ENCODE results near the gene DGAT2. TPM values are rescaled to one million over a fixed set of nuclear protein-coding genes. Genes with fewer than 3 reads are reported as not detected.

DGAT2 gene
- total and polyA plus RNA-seq, 4 experiments from 2014 or later, result 0.08 to 0.38 (median 0.26) TPM

GRCh38 chr11:75823946-75824345 lies 55.4 kb downstream of the DGAT2 start:
- POLR2A ChIA-PET (ENCODE audit: partially characterized antibody), result interaction anchor here (1.2 to 1.5 kb wide), 2 partner anchors 9 to 12 kb away, joined by 3 to 6 read pairs; partner anchors contain the start of gene UVRAG
- Histone ChIP-seq H3K27me3 (ENCODE audit: insufficient read depth, low read length) (no peaks in the 10 kb centered on the region), H3K27ac (ENCODE audit: low read depth, low read length) (no peak overlapping the region), H3K4me3 (ENCODE audit: low read length in 2 of 2) (no peak overlapping the region), H3K36me3 (ENCODE audit: insufficient read depth, low read length) (peaks cover 4% of the 10 kb centered on the region), H3K9me3 (ENCODE audit: control insufficient read depth in 1 of 2, low read length in 2 of 2) (no peaks in the 10 kb centered on the region), H3K4me1 (ENCODE audit: insufficient read depth, low read length) (peaks cover 25% of the 10 kb centered on the region)
- H3K4me3 Mint-ChIP-seq, result peak overlapping the region in 5 of 8 donors; percentile 12 to 76 (median 36)
- peak overlapping the region in 3 of 7 donors; percentile 6 to 87 (median 60) for H3K27ac Mint-ChIP-seq
- DNase-seq, result no peak
- no peaks in the 10 kb centered on the region for H3K27me3 Mint-ChIP-seq
- peaks cover 24 to 48% (median 35%) of the 10 kb centered on the region in 4 donors for H3K4me1 Mint-ChIP-seq
- H3K9me3 Mint-ChIP-seq, result no peaks in the 10 kb centered on the region
- CTCF ChIA-PET (ENCODE audit: partially characterized antibody), result interaction anchor here (1.2 to 4.9 kb wide), 4 partner anchors 8 to 44 kb away, joined by 4 to 25 read pairs (median 10); no protein-coding TSS in a partner anchor
- intact Hi-C loops (cut with micrococcal nuclease), result no loop called here
- peaks cover 19 to 22% of the 10 kb centered on the region in 2 donors for H3K36me3 Mint-ChIP-seq

- Histone ChIP-seq H3K4me3 (ENCODE audit: low read length in 2 of 2) (no peak overlapping the region), H3K9me3 (ENCODE audit: control insufficient read depth in 1 of 2, low read length in 2 of 2) (no peaks in the 10 kb centered on the region), H3K27ac (ENCODE audit: low read depth, low read length) (no peak overlapping the region), H3K36me3 (ENCODE audit: insufficient read depth, low read length) (peaks cover 4% of the 10 kb centered on the region), H3K4me1 (ENCODE audit: insufficient read depth, low read length) (peaks cover 23% of the 10 kb centered on the region), H3K27me3 (ENCODE audit: insufficient read depth, low read length) (no peaks in the 10 kb centered on the region)
- POLR2A ChIA-PET (ENCODE audit: partially characterized antibody), result interaction anchor here (0.5 kb wide), 1 partner anchor 458 kb away, joined by 3 read pairs; no protein-coding TSS in a partner anchor
- Mint-ChIP-seq H3K4me3 (peak overlapping the region in 1 of 8 donors; percentile 8), H3K36me3 (peaks cover 19 to 21% of the 10 kb centered on the region in 2 donors), H3K9me3 (no peaks in the 10 kb centered on the region), H3K27ac (peak overlapping the region in 1 of 7 donors; percentile 2), H3K27me3 (no peaks in the 10 kb centered on the region), H3K4me1 (peaks cover 18 to 42% (median 30%) of the 10 kb centered on the region in 4 donors)
- no peak for DNase-seq
- intact Hi-C loops (cut with micrococcal nuclease), result no loop called here
- CTCF ChIA-PET (ENCODE audit: partially characterized antibody), result no interaction called here
Measured at GRCh38 chr11:75826461-75827230, 58.1 kb downstream of the DGAT2 start.

GRCh38 chr11:75827562-75827961 lies 59.0 kb downstream of the DGAT2 start:
- H3K9me3 ChIP-seq (ENCODE audit: control insufficient read depth in 1 of 2, low read length in 2 of 2), result no peaks in the 10 kb centered on the region
- H3K27ac ChIP-seq (ENCODE audit: low read depth, low read length), result no peak overlapping the region
- H3K4me1 ChIP-seq (ENCODE audit: insufficient read depth, low read length), result peaks cover 23% of the 10 kb centered on the region
- intact Hi-C loops (cut with micrococcal nuclease), result no loop called here
- POLR2A ChIA-PET (ENCODE audit: partially characterized antibody), result no interaction called here
- Mint-ChIP-seq H3K9me3 (no peaks in the 10 kb centered on the region), H3K4me3 (no peak overlapping the region), H3K27me3 (no peaks in the 10 kb centered on the region), H3K36me3 (peaks cover 16 to 19% of the 10 kb centered on the region in 2 donors), H3K4me1 (peaks cover 14 to 32% (median 27%) of the 10 kb centered on the region in 4 donors), H3K27ac (peak overlapping the region in 1 of 7 donors; percentile 52)
- DNase-seq, result no peak
- peaks cover 4% of the 10 kb centered on the region for H3K36me3 ChIP-seq (ENCODE audit: insufficient read depth, low read length)
- no peaks in the 10 kb centered on the region for H3K27me3 ChIP-seq (ENCODE audit: insufficient read depth, low read length)
- CTCF ChIA-PET (ENCODE audit: partially characterized antibody), result interaction anchor here (1.0 to 1.2 kb wide), 2 partner anchors 13 to 24 kb away, joined by 3 read pairs; no protein-coding TSS in a partner anchor
- H3K4me3 ChIP-seq (ENCODE audit: low read length in 2 of 2), result no peak overlapping the region

GRCh38 chr11:75831915-75832502 lies 63.4 kb downstream of the DGAT2 start:
- H3K27ac ChIP-seq (ENCODE audit: low read depth, low read length), result no peak overlapping the region
- no peaks in the 10 kb centered on the region for H3K9me3 ChIP-seq (ENCODE audit: control insufficient read depth in 1 of 2, low read length in 2 of 2)
- Mint-ChIP-seq H3K4me3 (no peak overlapping the region), H3K27me3 (no peaks in the 10 kb centered on the region), H3K4me1 (peaks cover 14 to 29% (median 21%) of the 10 kb centered on the region in 4 donors), H3K27ac (peak overlapping the region in 1 of 7 donors; percentile 47), H3K36me3 (peaks cover 15 to 16% of the 10 kb centered on the region in 2 donors), H3K9me3 (no peaks in the 10 kb centered on the region)
- H3K36me3 ChIP-seq (ENCODE audit: insufficient read depth, low read length), result no peaks in the 10 kb centered on the region
- intact Hi-C loops (cut with micrococcal nuclease), result no loop called here
- no peak for DNase-seq
- H3K4me3 ChIP-seq (ENCODE audit: low read length in 2 of 2), result no peak overlapping the region
- ChIA-PET CTCF (ENCODE audit: partially characterized antibody) (interaction anchor here (1.0 to 1.7 kb wide), 2 partner anchors 29 to 71 kb away, joined by 4 to 6 read pairs; no protein-coding TSS in a partner anchor), POLR2A (ENCODE audit: partially characterized antibody) (no interaction called here)
- H3K27me3 ChIP-seq (ENCODE audit: insufficient read depth, low read length), result no peaks in the 10 kb centered on the region
- no peaks in the 10 kb centered on the region for H3K4me1 ChIP-seq (ENCODE audit: insufficient read depth, low read length)

- Histone ChIP-seq H3K9me3 (ENCODE audit: control insufficient read depth in 1 of 2, low read length in 2 of 2) (no peaks in the 10 kb centered on the region), H3K4me1 (ENCODE audit: insufficient read depth, low read length) (no peaks in the 10 kb centered on the region), H3K27ac (ENCODE audit: low read depth, low read length) (no peak overlapping the region), H3K4me3 (ENCODE audit: low read length in 2 of 2) (no peak overlapping the region), H3K27me3 (ENCODE audit: insufficient read depth, low read length) (no peaks in the 10 kb centered on the region), H3K36me3 (ENCODE audit: insufficient read depth, low read length) (no peaks in the 10 kb centered on the region)
- H3K27ac Mint-ChIP-seq, result peak overlapping the region in 1 of 7 donors; percentile 59
- peaks cover 15 to 21% of the 10 kb centered on the region in 2 donors for H3K36me3 Mint-ChIP-seq
- no peak for DNase-seq
- no peak overlapping the region for H3K4me3 Mint-ChIP-seq
- POLR2A ChIA-PET (ENCODE audit: partially characterized antibody), result no interaction called here
- CTCF ChIA-PET (ENCODE audit: partially characterized antibody), result no interaction called here
- H3K9me3 Mint-ChIP-seq, result no peaks in the 10 kb centered on the region
- H3K4me1 Mint-ChIP-seq, result peaks cover 19 to 32% (median 23%) of the 10 kb centered on the region in 4 donors
- H3K27me3 Mint-ChIP-seq, result no peaks in the 10 kb centered on the region
- intact Hi-C loops (cut with micrococcal nuclease), result no loop called here
Measured at GRCh38 chr11:75834728-75835127, 66.2 kb downstream of the DGAT2 start.

GRCh38 chr11:75836417-75836816 lies 67.8 kb downstream of the DGAT2 start:
- Mint-ChIP-seq H3K4me1 (peaks cover 17 to 34% (median 26%) of the 10 kb centered on the region in 4 donors), H3K36me3 (peaks cover 15 to 16% of the 10 kb centered on the region in 2 donors), H3K9me3 (no peaks in the 10 kb centered on the region), H3K27me3 (no peaks in the 10 kb centered on the region), H3K4me3 (no peak overlapping the region), H3K27ac (peak overlapping the region in 1 of 7 donors; percentile 50)
- intact Hi-C loops (cut with micrococcal nuclease), result no loop called here
- H3K9me3 ChIP-seq (ENCODE audit: control insufficient read depth in 1 of 2, low read length in 2 of 2), result no peaks in the 10 kb centered on the region
- ChIA-PET CTCF (ENCODE audit: partially characterized antibody) (interaction anchor here (1.0 to 1.8 kb wide), 2 partner anchors 15 to 130 kb away, joined by 3 to 4 read pairs; no protein-coding TSS in a partner anchor), POLR2A (ENCODE audit: partially characterized antibody) (interaction anchor here (1.2 kb wide), 1 partner anchor 14 kb away, joined by 3 read pairs; no protein-coding TSS in a partner anchor)
- H3K27ac ChIP-seq (ENCODE audit: low read depth, low read length), result no peak overlapping the region
- no peaks in the 10 kb centered on the region for H3K36me3 ChIP-seq (ENCODE audit: insufficient read depth, low read length)
- H3K4me1 ChIP-seq (ENCODE audit: insufficient read depth, low read length), result no peaks in the 10 kb centered on the region
- no peak overlapping the region for H3K4me3 ChIP-seq (ENCODE audit: low read length in 2 of 2)
- no peak for DNase-seq
- no peaks in the 10 kb centered on the region for H3K27me3 ChIP-seq (ENCODE audit: insufficient read depth, low read length)

GRCh38 chr11:75839851-75840250 lies 71.3 kb downstream of the DGAT2 start:
- Mint-ChIP-seq H3K27me3 (no peaks in the 10 kb centered on the region), H3K4me3 (no peak overlapping the region), H3K4me1 (peaks cover 15 to 33% (median 23%) of the 10 kb centered on the region in 4 donors), H3K9me3 (no peaks in the 10 kb centered on the region), H3K27ac (peak overlapping the region in 1 of 7 donors; percentile 32), H3K36me3 (peaks cover 4 to 9% of the 10 kb centered on the region in 2 donors)
- H3K27ac ChIP-seq (ENCODE audit: low read depth, low read length), result no peak overlapping the region
- H3K4me3 ChIP-seq (ENCODE audit: low read length in 2 of 2), result no peak overlapping the region
- no peak for DNase-seq
- intact Hi-C loops (cut with micrococcal nuclease), result no loop called here
- POLR2A ChIA-PET (ENCODE audit: partially characterized antibody), result no interaction called here
- CTCF ChIA-PET (ENCODE audit: partially characterized antibody), result no interaction called here
- no peaks in the 10 kb centered on the region for H3K9me3 ChIP-seq (ENCODE audit: control insufficient read depth in 1 of 2, low read length in 2 of 2)
- H3K27me3 ChIP-seq (ENCODE audit: insufficient read depth, low read length), result no peaks in the 10 kb centered on the region
- no peaks in the 10 kb centered on the region for H3K4me1 ChIP-seq (ENCODE audit: insufficient read depth, low read length)
- H3K36me3 ChIP-seq (ENCODE audit: insufficient read depth, low read length), result no peaks in the 10 kb centered on the region

Data from CD4-positive, alpha-beta memory T cell (primary cell).